Loucy (cell line): Measurements from ENCODE around the gene LCP1.
A peak's percentile ranks its signal among the peaks of the same experiment; 100 is the strongest.

Experiments used
- CTCF ChIP-seq: fragments of 200-600 bp; sonication (generic); conservative IDR thresholded peaks from 2 replicates; pipeline ENCODE4 v1.5.1; 2014; ENCODE audit warnings: mild to moderate bottlenecking, antibody characterized with exemption, low read length
- EZH2phosphoT487 ChIP-seq: fragments of 200-600 bp; IDR thresholded peaks from 2 replicates; pipeline ENCODE4 v1.6.1; 2018; ENCODE audit warnings: antibody characterized with exemption, mild to moderate bottlenecking, moderate library complexity, borderline replicate concordance

DNA sequence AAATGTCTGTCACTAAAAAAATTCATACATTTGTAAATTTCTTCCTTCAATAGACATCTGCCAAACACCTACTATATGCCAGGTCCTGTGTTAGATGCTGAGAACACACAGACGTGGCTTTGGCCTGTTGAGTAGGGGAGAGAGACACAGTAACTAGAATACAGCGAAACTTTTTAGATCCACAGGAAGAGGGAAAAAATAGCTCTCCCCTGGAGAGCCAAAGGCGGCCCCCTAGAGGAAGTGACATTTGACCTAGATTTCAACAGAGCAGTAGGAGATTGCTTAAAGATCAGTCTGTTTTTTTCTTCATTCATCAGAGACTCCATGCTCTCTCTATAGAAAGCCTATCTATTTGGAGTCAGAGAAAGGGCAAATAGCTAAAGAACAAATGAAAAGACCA lies 11.3 kb downstream of the LCP1 start:
- TF ChIP-seq CTCF: peak; percentile 32
- no peak for TF ChIP-seq EZH2phosphoT487
